Hepatocyte (in vitro differentiated cells): Measurements from ENCODE around the gene C11orf86.

Experiments
- CTCF ChIP-seq: fragments of 200-600 bp; sonication (generic); IDR thresholded peaks from 2 replicates; pipeline ENCODE4 v1.5.1; 2016; ENCODE audit warnings: antibody characterized with exemption, mild to moderate bottlenecking; ENCODE audit not compliant: poor library complexity
- EZH2 ChIP-seq: fragments of 200-600 bp; sonication (generic); IDR thresholded peaks from 2 replicates; pipeline ENCODE4 v1.6.1; 2016; ENCODE audit warnings: antibody characterized with exemption, mild to moderate bottlenecking, borderline replicate concordance
- EZH2phosphoT487 ChIP-seq: fragments of 200-600 bp; sonication (generic); IDR thresholded peaks from one replicate; pipeline ENCODE4 v1.6.1; 2018; ENCODE audit warnings: antibody characterized with exemption, mild to moderate bottlenecking, low read depth, moderate library complexity; ENCODE audit not compliant: unreplicated experiment, severe bottlenecking

- TF ChIP-seq CTCF (no peak), EZH2 (no peak), EZH2phosphoT487 (no peak)
Measured at GRCh38 chr11:67014343-67014742, 39.2 kb downstream of the C11orf86 start.
